Naive thymus-derived CD4-positive, alpha-beta T cell (primary cell): ENCODE measurements around the gene WDR26. TPM values are rescaled to one million over a fixed set of nuclear protein-coding genes. Genes with fewer than 3 reads are reported as not detected.
A peak's percentile ranks its signal among the peaks of the same experiment; 100 is the strongest.

ENCODE experiments used
- ATAC-seq: fragments of 150-1000 bp; cut with Tn5 transposase; 2 replicates; pipeline ENCODE4 v1.10.0; 2021; ENCODE audit warnings: mild to moderate bottlenecking, moderate library complexity
- CTCF ChIA-PET: fragments of 350-600 bp; sonication (Branson Sonifier 250); formaldehyde crosslinking; loops from one replicate; lab custom pipeline; 2021; ENCODE audit warnings: antibody characterized with exemption; lab: Charles Lee
- POLR2A ChIA-PET: fragments of 350-600 bp; sonication (Branson Sonifier 250); formaldehyde crosslinking; loops from one replicate; lab custom pipeline; 2021; ENCODE audit warnings: antibody characterized with exemption, inconsistent platforms; lab: Charles Lee
- DNase-seq, 9 donors: peaks; one replicate each; pipeline versions ENCODE4 v3.0.0 to v3.0.0-alpha.2; 2020 to 2022; ENCODE audit warnings: mixed read lengths in 1 of 9
- H3K27ac ChIP-seq: one replicate; pipeline ENCODE4 v1.7.0; 2013; ENCODE audit warnings: mild to moderate bottlenecking, low read depth, low read length, moderate library complexity
- H3K27me3 ChIP-seq, 2 donors: one replicate each; pipeline ENCODE4 v1.7.0; 2013; ENCODE audit warnings: low read length in 2 of 2, mild to moderate bottlenecking in 2 of 2, moderate library complexity in 2 of 2; ENCODE audit not compliant: control insufficient read depth in 2 of 2, insufficient read depth in 2 of 2
- H3K36me3 ChIP-seq, 3 experiments: 1 replicate in 2 of 3; 2 replicates in 1 of 3; pipeline ENCODE4 v1.7.0; 2013; ENCODE audit warnings: low read length in 3 of 3, mild to moderate bottlenecking in 3 of 3, moderate library complexity in 1 of 3; ENCODE audit not compliant: insufficient read depth in 3 of 3, control insufficient read depth in 2 of 3
- H3K4me1 ChIP-seq, 2 donors: one replicate each; pipeline ENCODE4 v1.7.0; 2013; ENCODE audit warnings: low read length in 2 of 2, mild to moderate bottlenecking in 2 of 2, moderate library complexity in 1 of 2; ENCODE audit not compliant: control insufficient read depth in 2 of 2, insufficient read depth in 2 of 2
- H3K4me3 ChIP-seq: 2 replicates; pipeline ENCODE4 v1.7.0; 2013; ENCODE audit warnings: mild to moderate bottlenecking, low read length
- H3K9me3 ChIP-seq, 3 experiments: 1 replicate in 2 of 3; 2 replicates in 1 of 3; pipeline ENCODE4 v1.7.0; 2013; ENCODE audit warnings: low read length in 3 of 3; ENCODE audit not compliant: control insufficient read depth in 2 of 3
- H3K27ac Mint-ChIP-seq, 9 donors: one replicate each; pipeline ENCODE4 v1.8.0; 2020 to 2022; ENCODE audit warnings: mixed read lengths in 9 of 9, mild to moderate bottlenecking in 8 of 9, moderate library complexity in 5 of 9, inconsistent platforms in 2 of 9
- H3K27me3 Mint-ChIP-seq, 5 donors: one replicate each; pipeline ENCODE4 v1.8.0; 2021 to 2022; ENCODE audit warnings: mixed read lengths in 5 of 5, mild to moderate bottlenecking in 1 of 5
- H3K36me3 Mint-ChIP-seq, 5 donors: one replicate each; pipeline ENCODE4 v1.8.0; 2020 to 2022; ENCODE audit warnings: mixed read lengths in 5 of 5, mild to moderate bottlenecking in 3 of 5, inconsistent platforms in 1 of 5
- H3K4me1 Mint-ChIP-seq, 7 donors: one replicate each; pipeline ENCODE4 v1.8.0; 2020 to 2022; ENCODE audit warnings: mixed read lengths in 7 of 7, mild to moderate bottlenecking in 3 of 7, inconsistent platforms in 1 of 7
- H3K4me3 Mint-ChIP-seq, 10 donors: one replicate each; pipeline ENCODE4 v1.8.0; 2020 to 2022; ENCODE audit warnings: mild to moderate bottlenecking in 10 of 10, mixed read lengths in 10 of 10, moderate library complexity in 6 of 10, inconsistent platforms in 2 of 10
- H3K9me3 Mint-ChIP-seq, 11 donors: one replicate each; pipeline ENCODE4 v1.8.0; 2020 to 2022; ENCODE audit warnings: mixed read lengths in 11 of 11, mild to moderate bottlenecking in 4 of 11, inconsistent platforms in 1 of 11, moderate library complexity in 1 of 11
- intact Hi-C, 2 donors: fragments of 100-400 bp; cut with micrococcal nuclease; formaldehyde crosslinking; loops; one replicate each; pipeline ENCODE4 v1.15.1; 2023
- polyA plus RNA-seq, 2 donors: library from polyadenylated mRNA; unstranded; fragments of 300-500 nt; fragmentation: Illumina TruSeq; gene quantifications; one replicate each; pipeline ENCODE4 v1.2.3, GENCODE V29; 2021
- total RNA-seq, 6 experiments: library from RNA in 5 of 6; stranded (reverse) in 5 of 6; gene quantifications; 1 replicate in 5 of 6; 2 replicates in 1 of 6; pipeline ENCODE4 v1.2.3 and lab custom pipeline; 2021 to 2026

Gene WDR26
- total and polyA plus RNA-seq, 7 experiments from 2014 or later = 1.7 to 164 (median 99.9) TPM

DNA sequence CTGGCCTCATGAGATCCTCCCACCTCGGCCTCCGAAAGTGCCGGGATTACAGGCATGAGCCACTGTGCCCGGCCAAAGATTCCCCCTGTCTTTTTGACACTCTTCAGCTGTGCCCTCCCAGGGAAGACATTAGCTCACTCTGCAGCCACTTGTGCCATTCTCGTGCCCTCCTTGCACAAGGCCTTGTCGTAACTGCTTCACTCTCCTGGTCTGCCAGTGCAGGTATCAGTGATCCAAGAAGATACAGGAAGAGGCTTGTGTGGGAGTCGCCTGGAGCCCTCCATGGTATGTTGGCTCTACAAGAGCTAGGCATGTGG, 22.0 kb upstream of the WDR26 start:
- ATAC-seq (no peak), DNase-seq (no peak)
- no peaks in the 10 kb centered on the region for H3K9me3 ChIP-seq
- no peaks in the 10 kb centered on the region for H3K36me3 ChIP-seq
- intact Hi-C loops = loop anchor here (2.0 to 10.0 kb wide), 7 partner anchors 34 to 212 kb away; no protein-coding TSS in a partner anchor
- peaks cover 8 to 24% (median 12%) of the 10 kb centered on the region in 7 donors for H3K4me1 Mint-ChIP-seq
- H3K27ac ChIP-seq = no peak overlapping the region
- POLR2A ChIA-PET = interaction anchor here (0.6 to 3.1 kb wide), 4 partner anchors 25 to 340 kb away, joined by 3 to 24 read pairs (median 6); no protein-coding TSS in a partner anchor
- H3K9me3 Mint-ChIP-seq = no peaks in the 10 kb centered on the region
- CTCF ChIA-PET = interaction anchor here (0.6 to 2.9 kb wide), 12 partner anchors 8 to 342 kb away, joined by 3 to 16 read pairs (median 6); partner anchors contain the start of gene FBXO28
- H3K4me1 ChIP-seq = peaks cover 3% of the 10 kb centered on the region in 2 donors
- H3K4me3 Mint-ChIP-seq = peak overlapping the region in 6 of 10 donors; percentile 52 to 69 (median 60)
- no peaks in the 10 kb centered on the region for H3K27me3 Mint-ChIP-seq
- H3K4me3 ChIP-seq = no peak overlapping the region
- H3K36me3 Mint-ChIP-seq = no peaks in the 10 kb centered on the region
- H3K27ac Mint-ChIP-seq = peak overlapping the region in 5 of 9 donors; percentile 16 to 91 (median 79)
- no peaks in the 10 kb centered on the region for H3K27me3 ChIP-seq

- H3K27me3 ChIP-seq = no peaks in the 10 kb centered on the region
- H3K27ac ChIP-seq = no peak overlapping the region
- H3K9me3 ChIP-seq = no peaks in the 10 kb centered on the region
- CTCF ChIA-PET = interaction anchor here (0.6 kb wide), 1 partner anchor 163 kb away, joined by 4 read pairs; no protein-coding TSS in a partner anchor
- POLR2A ChIA-PET = interaction anchor here (1.5 kb wide), 1 partner anchor 20 kb away, joined by 4 read pairs; the partner anchor contains the start of gene WDR26
- no peak for ATAC-seq
- intact Hi-C loops = loop anchor here (5.0 to 10.0 kb wide), 4 partner anchors 32 to 72 kb away; no protein-coding TSS in a partner anchor
- no peak for DNase-seq
- H3K4me3 ChIP-seq = no peak overlapping the region
- peaks cover 3% of the 10 kb centered on the region in 2 donors for H3K4me1 ChIP-seq
- Mint-ChIP-seq H3K27ac (peak overlapping the region in 4 of 9 donors; percentile 20 to 68 (median 44)), H3K4me3 (no peak overlapping the region), H3K9me3 (peaks cover 0 to 3% (median 0%) of the 10 kb centered on the region in 11 donors), H3K4me1 (peaks cover 13 to 35% (median 19%) of the 10 kb centered on the region in 7 donors), H3K27me3 (no peaks in the 10 kb centered on the region), H3K36me3 (peaks cover 0 to 9% (median 0%) of the 10 kb centered on the region in 5 donors)
- H3K36me3 ChIP-seq = no peaks in the 10 kb centered on the region
These were observed 19.9 kb upstream of the WDR26 start for GRCh38 chr1:224454402-224455055.

- Histone ChIP-seq H3K27me3 (no peaks in the 10 kb centered on the region), H3K4me3 (no peak overlapping the region), H3K9me3 (no peaks in the 10 kb centered on the region), H3K36me3 (no peaks in the 10 kb centered on the region), H3K4me1 (no peaks in the 10 kb centered on the region), H3K27ac (no peak overlapping the region)
- Mint-ChIP-seq H3K27me3 (no peaks in the 10 kb centered on the region), H3K4me1 (peaks cover 5 to 19% (median 12%) of the 10 kb centered on the region in 7 donors), H3K36me3 (peaks cover 0 to 15% (median 5%) of the 10 kb centered on the region in 5 donors), H3K4me3 (no peak overlapping the region), H3K27ac (peak overlapping the region in 7 of 9 donors; percentile 15 to 87 (median 65)), H3K9me3 (peaks cover 0 to 3% (median 0%) of the 10 kb centered on the region in 11 donors)
- POLR2A ChIA-PET = no interaction called here
- ATAC-seq = no peak
- CTCF ChIA-PET = interaction anchor here (0.5 kb wide), 1 partner anchor 117 kb away, joined by 3 read pairs; no protein-coding TSS in a partner anchor
- intact Hi-C loops = loop anchor here in 1 of 2 donors (10.0 kb wide), 1 partner anchor 46 kb away; no protein-coding TSS in a partner anchor
- no peak for DNase-seq
These were observed 16.2 kb upstream of the WDR26 start for GRCh38 chr1:224450561-224451350.

- peak; percentile 60 for ATAC-seq
These were observed 15.6 kb upstream of the WDR26 start for GRCh38 chr1:224450159-224450558.

GRCh38 chr1:224448453-224449017, 13.9 kb upstream of the WDR26 start:
- peaks cover 0 to 3% (median 0%) of the 10 kb centered on the region in 11 donors for H3K9me3 Mint-ChIP-seq
- Histone ChIP-seq H3K4me1 (no peaks in the 10 kb centered on the region), H3K9me3 (no peaks in the 10 kb centered on the region), H3K4me3 (no peak overlapping the region), H3K36me3 (no peaks in the 10 kb centered on the region), H3K27ac (no peak overlapping the region), H3K27me3 (no peaks in the 10 kb centered on the region)
- intact Hi-C loops = no loop called here
- peaks cover 5 to 23% (median 16%) of the 10 kb centered on the region in 7 donors for H3K4me1 Mint-ChIP-seq
- H3K36me3 Mint-ChIP-seq = peaks cover 0 to 18% (median 5%) of the 10 kb centered on the region in 5 donors
- no peaks in the 10 kb centered on the region for H3K27me3 Mint-ChIP-seq
- CTCF ChIA-PET = interaction anchor here (1.9 kb wide), 1 partner anchor 9 kb away, joined by 10 read pairs; no protein-coding TSS in a partner anchor
- DNase-seq = no peak
- POLR2A ChIA-PET = interaction anchor here (1.0 kb wide), 1 partner anchor 14 kb away, joined by 3 read pairs; the partner anchor contains the start of gene WDR26
- peak overlapping the region in 1 of 9 donors; percentile 65 for H3K27ac Mint-ChIP-seq
- no peak overlapping the region for H3K4me3 Mint-ChIP-seq
- no peak for ATAC-seq

More at GRCh38 chr1:224450159-224450558, 15.6 kb upstream of the WDR26 start:
- Mint-ChIP-seq H3K27ac (peak overlapping the region in 7 of 9 donors; percentile 15 to 87 (median 65)), H3K9me3 (peaks cover 0 to 3% (median 0%) of the 10 kb centered on the region in 11 donors), H3K4me1 (peaks cover 5 to 23% (median 16%) of the 10 kb centered on the region in 7 donors), H3K27me3 (no peaks in the 10 kb centered on the region), H3K4me3 (no peak overlapping the region), H3K36me3 (peaks cover 0 to 18% (median 5%) of the 10 kb centered on the region in 5 donors)
- intact Hi-C loops = loop anchor here in 1 of 2 donors (10.0 kb wide), 1 partner anchor 45 kb away; no protein-coding TSS in a partner anchor
- Histone ChIP-seq H3K27me3 (no peaks in the 10 kb centered on the region), H3K4me1 (no peaks in the 10 kb centered on the region), H3K36me3 (no peaks in the 10 kb centered on the region), H3K4me3 (no peak overlapping the region), H3K27ac (no peak overlapping the region), H3K9me3 (no peaks in the 10 kb centered on the region)
- POLR2A ChIA-PET = no interaction called here
- peak in 5 of 9 donors; percentile 12 to 42 (median 16) for DNase-seq
- CTCF ChIA-PET = interaction anchor here (0.5 kb wide), 1 partner anchor 116 kb away, joined by 3 read pairs; no protein-coding TSS in a partner anchor
